Effector memory CD4-positive, alpha-beta T cell (primary cell): ENCODE data around the gene ACO2.
A peak's percentile ranks its signal among the peaks of the same experiment; 100 is the strongest.
"Not testable (repeated sequence)": the region's sequence is repeated elsewhere in the genome, so short reads cannot be mapped to it uniquely, and the experiment has no call there.

Source experiments
- DNase-seq, 3 donors: peaks; one replicate each; pipeline ENCODE4 v3.0.0-alpha.2; 2020
- H3K27ac ChIP-seq: 2 replicates; pipeline ENCODE4 v1.7.0; 2013; ENCODE audit warnings: mild to moderate bottlenecking, low read length, moderate library complexity; ENCODE audit not compliant: insufficient read depth, poor library complexity, severe bottlenecking
- H3K27me3 ChIP-seq: replicated peaks from 2 replicates; pipeline ENCODE4 v1.7.0; 2013; ENCODE audit warnings: mild to moderate bottlenecking, low read length; ENCODE audit not compliant: insufficient read depth, control insufficient read depth, poor library complexity, severe bottlenecking
- H3K36me3 ChIP-seq: 2 replicates; pipeline ENCODE4 v1.7.0; 2013; ENCODE audit warnings: mild to moderate bottlenecking, low read length, moderate library complexity; ENCODE audit not compliant: control insufficient read depth, insufficient read depth
- H3K4me1 ChIP-seq: 2 replicates; pipeline ENCODE4 v1.7.0; 2013; ENCODE audit warnings: low read length, mild to moderate bottlenecking; ENCODE audit not compliant: control insufficient read depth, insufficient read depth, poor library complexity, severe bottlenecking
- H3K4me3 ChIP-seq: 2 replicates; pipeline ENCODE4 v1.7.0; 2013; ENCODE audit warnings: low read length, low read depth, mild to moderate bottlenecking; ENCODE audit not compliant: insufficient read depth, poor library complexity, severe bottlenecking
- H3K9me3 ChIP-seq: 2 replicates; pipeline ENCODE4 v1.7.0; 2013; ENCODE audit warnings: mild to moderate bottlenecking, low read length, moderate library complexity; ENCODE audit not compliant: control insufficient read depth
- total RNA-seq, 3 donors: gene quantifications; one replicate each; lab custom pipeline; 2026; lab: John Stamatoyannopoulos, UW

ACO2 gene
- total RNA-seq, result 83.0 to 94.3 (median 93.3) reads per million in 3 donors

DNA sequence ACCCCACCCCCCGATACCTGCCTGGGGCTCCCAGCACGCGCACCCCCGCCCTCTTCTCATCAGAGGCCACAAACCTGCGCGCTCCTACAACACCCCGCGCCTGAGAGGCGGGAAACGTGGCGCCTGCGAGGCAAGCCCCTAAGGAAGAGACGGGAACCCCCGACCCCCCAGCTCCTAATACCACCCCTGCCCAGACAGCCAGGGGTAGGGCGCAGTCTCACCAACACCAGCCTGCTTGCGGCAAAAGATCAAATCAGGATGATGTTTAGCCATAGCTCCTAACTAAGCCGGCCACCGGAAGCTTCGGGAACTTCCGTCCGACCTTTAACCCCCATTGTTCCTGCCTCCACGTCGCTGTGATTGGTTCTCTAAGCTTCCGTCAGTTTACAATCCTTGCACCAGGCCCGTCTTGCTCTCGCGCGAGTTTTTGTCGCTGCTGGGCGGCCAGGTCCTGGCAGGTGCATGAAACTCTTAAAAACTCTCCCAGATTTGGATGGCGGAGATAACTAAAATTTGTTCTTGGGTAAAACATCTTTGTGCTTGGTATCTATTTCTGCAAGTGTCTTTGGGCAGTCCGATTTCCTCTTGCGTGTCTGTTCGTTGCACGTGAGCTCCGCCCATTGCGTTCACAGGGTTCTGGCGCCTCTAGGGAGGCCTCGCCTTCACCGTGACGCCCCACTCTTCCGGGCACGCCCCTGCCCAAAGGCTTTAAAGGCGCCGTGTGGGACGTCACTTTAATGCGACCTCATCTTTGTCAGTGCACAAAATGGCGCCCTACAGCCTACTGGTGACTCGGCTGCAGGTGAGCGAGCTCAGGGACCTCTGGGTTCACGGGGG, at the start of gene ACO2, which contains the start of gene PHF5A:
Gene ACO2 (plus strand): TSS at position 737 of the 837 bp plus-strand sequence. CDS start 30 bp downstream, at position 767.
Gene PHF5A (minus strand): TSS at position 312 of the 837 bp plus-strand sequence. CDS start 39 bp downstream, at position 273.
- Histone ChIP-seq H3K4me3 (peak within 1 kb of the TSS; percentile 81), H3K27ac (peak within 1 kb of the TSS; percentile 97), H3K9me3 (no peaks in the 10 kb centered on the region), H3K36me3 (peaks cover 39% of the 10 kb centered on the region), H3K27me3 (no peaks in the 10 kb centered on the region), H3K4me1 (peaks cover 10% of the 10 kb centered on the region)
- DNase-seq, result peak; percentile 93 to 96 (median 96)

- no peak overlapping the region for H3K27ac ChIP-seq
- peaks cover 4% of the 10 kb centered on the region for H3K36me3 ChIP-seq
- H3K27me3 ChIP-seq, result no peaks in the 10 kb centered on the region
- H3K9me3 ChIP-seq, result no peaks in the 10 kb centered on the region
- no peak overlapping the region for H3K4me3 ChIP-seq
- peaks cover 5% of the 10 kb centered on the region for H3K4me1 ChIP-seq
- no peak for DNase-seq
Measured at GRCh38 chr22:41425660-41426365, 43.1 kb upstream of the ACO2 start.

- Histone ChIP-seq H3K4me1 (peaks cover 5% of the 10 kb centered on the region), H3K36me3 (peaks cover 9% of the 10 kb centered on the region), H3K27ac (no peak overlapping the region), H3K27me3 (no peaks in the 10 kb centered on the region), H3K4me3 (no peak overlapping the region), H3K9me3 (no peaks in the 10 kb centered on the region)
- no peak for DNase-seq
Measured at GRCh38 chr22:41429232-41429950, 39.5 kb upstream of the ACO2 start.

GRCh38 chr22:41429951-41430332, 39.0 kb upstream of the ACO2 start:
- H3K27me3 ChIP-seq, result no peaks in the 10 kb centered on the region

GRCh38 chr22:41431656-41432055, 37.3 kb upstream of the ACO2 start:
- Histone ChIP-seq H3K9me3 (no peaks in the 10 kb centered on the region), H3K36me3 (peaks cover 27% of the 10 kb centered on the region), H3K27ac (no peak overlapping the region), H3K4me1 (no peaks in the 10 kb centered on the region), H3K4me3 (no peak overlapping the region), H3K27me3 (no peaks in the 10 kb centered on the region)
- no peak for DNase-seq

More at GRCh38 chr22:41429951-41430332, 39.0 kb upstream of the ACO2 start:
- DNase-seq, result no peak
- Histone ChIP-seq H3K9me3 (no peaks in the 10 kb centered on the region), H3K27ac (no peak overlapping the region), H3K4me3 (no peak overlapping the region), H3K36me3 (peaks cover 14% of the 10 kb centered on the region), H3K4me1 (peaks cover 5% of the 10 kb centered on the region)

DNA sequence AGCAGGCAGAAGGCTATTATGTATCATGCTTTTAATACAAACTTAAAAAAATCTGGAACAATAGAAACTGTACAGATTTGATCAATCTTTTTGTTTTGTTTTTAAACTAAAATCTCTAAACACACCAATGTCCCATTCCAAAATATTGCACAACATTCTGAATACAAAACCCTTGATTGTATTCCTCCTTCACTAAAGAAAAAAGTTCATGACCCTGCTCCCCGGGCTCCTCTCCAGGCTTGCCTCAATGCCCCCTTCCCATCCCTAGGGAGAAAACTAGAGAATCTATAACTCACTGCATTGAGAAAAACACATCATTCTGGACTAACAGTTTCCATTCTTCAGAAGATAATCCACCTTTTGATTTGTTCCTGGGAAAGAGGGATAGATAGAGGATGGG, 35.4 kb upstream of the ACO2 start:
- H3K27ac ChIP-seq, H3K9me3 ChIP-seq, DNase-seq, H3K4me1 ChIP-seq, H3K27me3 ChIP-seq, H3K4me3 ChIP-seq: not testable (repeated sequence)
- peaks cover 36% of the 10 kb centered on the region for H3K36me3 ChIP-seq

DNA sequence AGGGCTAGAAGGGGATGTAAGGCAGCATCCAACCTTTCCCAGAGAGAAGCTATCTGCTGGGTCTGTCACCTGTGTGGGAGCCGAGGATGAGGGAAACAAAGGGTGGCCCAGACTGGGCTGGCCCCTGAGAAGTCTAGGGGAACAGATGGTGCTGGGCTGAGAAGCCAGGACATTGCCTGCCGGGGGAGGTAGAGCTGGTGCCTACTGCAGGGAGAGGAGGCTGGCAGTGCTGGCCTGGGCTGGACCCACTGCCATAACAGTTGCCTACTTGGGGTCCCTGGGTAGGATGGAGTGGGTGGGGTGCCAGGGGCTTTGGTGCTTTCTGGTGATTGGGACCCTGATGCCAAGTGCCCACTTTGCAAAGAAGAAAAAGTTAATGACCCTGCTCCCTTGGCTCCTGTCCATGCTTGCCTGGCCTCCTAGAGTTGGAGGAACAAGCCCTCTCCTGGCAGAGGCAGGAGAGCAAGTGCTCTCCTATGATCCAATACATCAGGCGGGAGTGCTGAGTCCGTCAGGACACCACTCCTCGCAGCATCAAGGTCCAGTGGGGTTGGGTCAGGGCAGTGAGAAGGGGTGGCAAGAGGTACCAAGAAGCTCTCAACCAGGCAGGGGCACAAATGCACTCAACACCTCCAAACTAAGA, 34.4 kb upstream of the ACO2 start:
- peaks cover 36% of the 10 kb centered on the region for H3K36me3 ChIP-seq
- not testable (repeated sequence) for DNase-seq, H3K9me3 ChIP-seq, H3K27ac ChIP-seq, H3K4me1 ChIP-seq, H3K4me3 ChIP-seq, H3K27me3 ChIP-seq

GRCh38 chr22:41435560-41435959, 33.4 kb upstream of the ACO2 start:
- peaks cover 36% of the 10 kb centered on the region for H3K36me3 ChIP-seq
- no peak for DNase-seq
- H3K27ac ChIP-seq, result no peak overlapping the region
- no peaks in the 10 kb centered on the region for H3K9me3 ChIP-seq
- H3K4me3 ChIP-seq, result no peak overlapping the region
- H3K27me3 ChIP-seq, result no peaks in the 10 kb centered on the region
- no peaks in the 10 kb centered on the region for H3K4me1 ChIP-seq

DNA sequence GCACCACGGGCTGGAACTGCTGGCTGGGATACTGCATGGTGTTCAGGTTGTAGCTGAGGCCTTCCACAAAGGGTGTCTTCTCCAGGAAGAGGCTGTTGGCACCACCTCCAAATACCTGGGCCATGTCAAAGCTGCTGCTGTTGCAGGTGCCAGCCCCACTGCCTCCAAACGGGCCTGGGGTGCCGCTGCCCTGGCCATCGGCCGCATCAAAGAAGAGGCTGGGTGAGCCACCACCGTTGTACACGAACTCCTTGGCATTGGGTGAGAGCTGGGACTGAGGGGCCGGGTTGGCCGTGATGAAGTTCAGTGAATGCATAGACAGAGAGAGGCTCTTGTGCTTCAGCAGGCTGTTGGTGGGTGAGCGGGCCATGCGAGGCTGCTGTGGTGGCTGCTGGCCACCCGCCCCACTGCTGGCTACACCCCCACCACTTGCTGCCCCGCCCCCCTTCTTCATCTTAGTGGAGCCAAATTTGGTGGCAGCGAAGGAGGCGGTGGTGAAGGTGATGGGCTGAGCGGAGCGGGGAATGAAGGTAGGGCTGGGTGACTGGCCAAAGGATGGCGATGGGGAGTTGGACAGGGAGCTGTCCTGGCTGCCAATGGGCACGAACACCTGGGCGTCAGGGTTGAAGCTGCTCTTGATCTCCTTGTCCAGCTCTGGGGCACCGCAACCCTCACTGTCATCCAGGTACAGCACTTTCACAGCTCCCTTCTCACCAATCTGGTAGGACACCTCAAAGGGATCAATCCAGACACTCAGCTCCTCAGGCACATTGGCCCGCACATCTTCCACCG, 32.4 kb upstream of the ACO2 start:
- peaks cover 33% of the 10 kb centered on the region for H3K36me3 ChIP-seq
- no peak overlapping the region for H3K4me3 ChIP-seq
- no peaks in the 10 kb centered on the region for H3K27me3 ChIP-seq
- DNase-seq, result no peak
- H3K27ac ChIP-seq, result no peak overlapping the region
- H3K9me3 ChIP-seq, result no peaks in the 10 kb centered on the region
- H3K4me1 ChIP-seq, result no peaks in the 10 kb centered on the region
